ENCODE measurements around the gene RTKN2. TPM values are rescaled to one million over a fixed set of nuclear protein-coding genes. Genes with fewer than 3 reads are reported as not detected.

The RTKN2 gene
- polyA plus RNA-seq, 1 donor from 2014 or later, result 4.7 TPM

- Histone ChIP-seq H3K4me3 (ENCODE audit: low read length) (no peak overlapping the region), H3F3A (ENCODE audit: insufficient read depth, low read length, poor library complexity, severe bottlenecking) (no peaks in the 10 kb centered on the region), H3K9me3 (ENCODE audit: low read length) (no peaks in the 10 kb centered on the region), H3K4me2 (ENCODE audit: low read length) (no peak overlapping the region), H3K9ac (ENCODE audit: low read length) (no peak overlapping the region), H3K79me2 (replicated peaks; ENCODE audit: insufficient read depth, low read length) (no peaks in the 10 kb centered on the region), H3K27ac (ENCODE audit: low read length) (no peak overlapping the region), H3K36me3 (ENCODE audit: insufficient read depth, low read length) (no peaks in the 10 kb centered on the region), H3K27me3 (ENCODE audit: insufficient read depth, low read depth, low read length) (no peaks in the 10 kb centered on the region), H4K20me1 (ENCODE audit: insufficient read depth) (no peaks in the 10 kb centered on the region), H2AFZ (ENCODE audit: low read depth, low read length) (no peak overlapping the region), H3K9me2 (ENCODE audit: insufficient read depth, low read length) (no peaks in the 10 kb centered on the region)
- TF ChIP-seq POLR2AphosphoS5 (IDR thresholded peaks at IDR 0.05) (no peak), EP300 (conservative IDR thresholded peaks at IDR 0.05; ENCODE audit: poor library complexity, severe bottlenecking) (no peak), MXI1 (conservative IDR thresholded peaks at IDR 0.05; ENCODE audit: poor library complexity, severe bottlenecking) (no peak), TAF1 (IDR thresholded peaks at IDR 0.05; ENCODE audit: low read depth) (no peak), EZH2 (IDR thresholded peaks at IDR 0.05; ENCODE audit: borderline replicate concordance, insufficient read depth, low read length, poor library complexity, severe bottlenecking) (no peak), CTCF (IDR thresholded peaks at IDR 0.05; ENCODE audit: poor library complexity, severe bottlenecking) (no peak)
These were observed 135.0 kb downstream of the RTKN2 start for GRCh38 chr10:62133618-62134017.

Other genes starting within 250 kb of the RTKN2 start
- 1.9 and 3.1 TPM in 2 replicates for gene ZNF365, start 105.5 kb upstream of the RTKN2 start, polyA plus RNA-seq

Data from neural cell (in vitro differentiated cells).